ENCODE results near the gene RNGTT.

Gene RNGTT

DNA sequence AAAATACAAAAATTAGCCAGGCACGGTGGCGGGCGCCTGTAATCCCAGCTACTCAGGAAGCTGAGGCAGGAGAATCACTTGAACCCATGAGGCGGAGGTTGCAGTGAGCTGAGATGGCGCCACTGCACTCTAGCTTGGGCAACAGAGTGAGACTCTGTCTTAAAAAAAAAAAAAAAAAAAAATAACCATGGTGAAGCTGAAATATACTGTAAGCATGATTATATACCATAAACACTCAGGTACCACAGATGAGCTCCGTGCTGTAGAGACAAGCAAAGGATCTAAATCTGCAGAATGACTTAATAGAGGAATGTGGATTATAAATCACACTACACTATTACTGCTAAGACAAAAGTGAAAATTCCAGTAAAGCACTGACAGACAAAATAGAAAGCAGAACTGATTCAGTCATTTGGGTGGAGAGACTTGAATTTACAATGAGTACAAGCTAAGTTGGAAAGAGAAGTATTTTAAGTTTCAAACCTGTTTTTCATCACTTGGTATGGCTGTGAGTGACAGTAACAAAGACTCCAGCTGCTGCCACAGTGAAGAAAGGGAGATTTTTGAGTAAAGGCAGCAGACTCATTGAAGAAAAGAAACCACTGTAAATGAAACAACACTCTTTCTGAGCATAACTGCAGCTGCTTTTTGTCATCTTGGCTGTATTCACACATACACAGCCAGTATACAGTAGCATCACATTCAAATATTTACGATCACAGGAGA is 322.1 kb downstream of the RNGTT start:
- no peak for DNase-seq

GRCh38 chr6:88637761-88638545 is 325.5 kb downstream of the RNGTT start:
- DNase-seq = no peak

- DNase-seq = no peak
Observed at GRCh38 chr6:88636871-88637270, 326.5 kb downstream of the RNGTT start.

GRCh38 chr6:88633782-88634181 is 329.6 kb downstream of the RNGTT start:
- DNase-seq = no peak

DNA sequence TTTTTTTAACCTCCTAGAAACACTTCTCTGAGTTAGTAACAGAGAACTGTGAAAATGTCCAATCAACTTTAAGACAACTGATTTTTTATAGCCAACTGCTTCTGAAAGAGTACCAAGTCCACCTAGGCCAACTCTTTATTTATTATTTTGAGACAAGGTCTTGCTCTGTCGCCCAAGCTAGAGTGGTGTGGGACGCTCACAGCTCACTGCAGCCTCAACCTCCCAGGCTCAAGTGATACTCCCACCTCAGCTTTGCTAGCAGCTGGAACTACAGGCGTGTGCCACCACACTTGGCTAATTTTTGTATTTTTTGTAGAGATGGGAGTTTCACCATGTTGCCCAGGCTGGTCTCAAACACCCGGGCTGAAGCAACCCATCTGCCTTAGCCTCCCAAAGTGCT is 331.6 kb downstream of the RNGTT start:
- no peak for DNase-seq

- no peak for DNase-seq
Observed at GRCh38 chr6:88629838-88630494, 333.5 kb downstream of the RNGTT start.

DNA sequence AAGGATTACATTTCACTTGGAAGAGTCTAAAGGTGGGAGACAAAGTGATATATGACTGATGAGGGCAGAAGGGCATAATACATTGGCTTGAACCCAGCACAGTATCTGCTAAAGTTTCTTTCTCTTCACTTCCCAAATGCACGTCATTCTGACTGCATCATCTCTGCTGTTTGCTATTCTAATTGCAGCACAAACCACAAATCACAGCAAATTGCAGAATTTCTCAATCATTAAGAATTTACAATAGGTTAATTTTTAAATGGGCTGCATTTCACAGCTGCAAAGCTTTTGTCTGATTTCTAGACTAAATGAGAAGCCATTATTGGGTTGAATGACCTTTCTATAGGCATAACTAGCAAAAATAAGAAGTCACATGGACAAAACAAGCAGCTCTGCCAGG is 337.0 kb downstream of the RNGTT start:
- DNase-seq = no peak

GRCh38 chr6:88623531-88623930 is 339.9 kb downstream of the RNGTT start:
- no peak for DNase-seq

DNA sequence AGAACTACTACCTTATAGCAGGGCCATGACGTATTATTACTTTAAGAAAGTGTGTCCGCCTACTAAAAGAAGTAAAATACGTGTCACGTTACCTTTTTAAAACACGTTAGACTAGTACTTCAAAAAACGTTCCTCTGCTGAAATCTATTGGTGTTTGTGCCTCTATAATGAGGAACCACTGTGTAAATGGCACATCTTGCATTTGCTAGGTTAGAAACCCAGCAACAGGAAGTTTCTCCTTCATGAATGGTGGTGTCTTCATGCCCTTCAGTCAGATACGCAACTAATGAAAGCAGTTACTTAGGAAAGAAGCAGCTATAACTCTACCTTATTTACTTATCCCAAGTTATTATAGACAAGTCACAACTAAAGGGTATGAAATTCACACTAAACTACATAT is 343.5 kb downstream of the RNGTT start:
- no peak for DNase-seq

DNA sequence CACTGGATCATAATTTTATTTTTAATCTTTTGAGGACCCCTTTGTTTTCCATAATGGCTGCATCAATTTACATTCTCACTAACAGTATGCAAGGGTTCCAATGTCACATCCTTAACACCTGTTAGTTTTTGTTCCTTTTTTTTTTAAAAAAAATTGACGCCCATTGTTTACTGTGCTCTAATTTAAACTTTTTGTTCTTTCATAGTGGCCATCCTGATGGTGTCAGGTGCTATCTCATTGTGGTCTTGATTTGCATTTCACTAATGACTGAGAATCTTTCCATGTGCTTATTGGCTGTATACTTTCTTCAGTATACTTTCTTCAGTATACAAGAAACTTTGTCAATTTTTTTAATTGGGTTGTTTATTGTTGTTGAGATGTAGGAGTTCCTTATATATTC is 347.0 kb downstream of the RNGTT start:
- DNase-seq = no peak

GRCh38 chr6:88614316-88614877 is 349.0 kb downstream of the RNGTT start:
- no peak for DNase-seq

DNA sequence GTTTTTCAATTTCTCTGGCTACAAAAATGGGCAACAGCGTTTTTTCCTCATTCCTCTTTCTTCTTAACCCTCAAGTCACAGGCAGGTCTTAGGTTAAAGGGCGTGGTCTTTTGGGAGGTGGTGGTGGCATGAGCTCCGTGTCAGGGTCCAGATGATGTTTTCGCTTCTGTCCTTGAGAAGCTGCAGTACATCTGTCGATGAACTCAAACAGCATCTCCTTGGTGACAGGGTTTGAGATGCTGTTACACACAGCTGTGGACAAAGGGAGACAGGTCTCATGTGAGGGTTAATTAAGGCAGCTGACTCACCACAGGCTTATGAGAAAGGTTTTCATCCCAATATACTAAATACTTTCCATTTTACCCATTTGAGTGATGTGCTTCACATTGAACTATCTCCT is 350.8 kb downstream of the RNGTT start:
- no peak for DNase-seq

- no peak for DNase-seq
Observed at GRCh38 chr6:88611721-88612120, 351.7 kb downstream of the RNGTT start.

DNA sequence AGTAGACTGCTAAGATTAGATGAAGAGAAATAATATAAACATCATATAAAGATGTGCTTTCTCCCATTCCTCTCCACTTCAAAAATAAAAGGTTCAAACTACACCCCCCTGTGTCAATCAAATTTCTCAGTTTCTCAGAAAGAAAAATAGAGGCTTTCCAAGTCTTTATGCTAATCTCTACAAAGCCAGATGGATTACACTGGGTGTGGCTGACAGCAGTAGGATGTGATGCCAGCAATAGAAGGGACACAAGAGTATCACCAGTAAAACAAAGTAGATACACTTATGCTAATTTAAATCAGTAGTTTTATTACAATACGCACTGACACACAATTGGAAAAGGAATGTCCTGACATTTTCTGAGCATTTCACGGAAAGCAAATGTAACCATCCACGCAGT is 353.4 kb downstream of the RNGTT start:
- DNase-seq = no peak

- DNase-seq = no peak
Observed at GRCh38 chr6:88605271-88605670, 358.1 kb downstream of the RNGTT start.

DNA sequence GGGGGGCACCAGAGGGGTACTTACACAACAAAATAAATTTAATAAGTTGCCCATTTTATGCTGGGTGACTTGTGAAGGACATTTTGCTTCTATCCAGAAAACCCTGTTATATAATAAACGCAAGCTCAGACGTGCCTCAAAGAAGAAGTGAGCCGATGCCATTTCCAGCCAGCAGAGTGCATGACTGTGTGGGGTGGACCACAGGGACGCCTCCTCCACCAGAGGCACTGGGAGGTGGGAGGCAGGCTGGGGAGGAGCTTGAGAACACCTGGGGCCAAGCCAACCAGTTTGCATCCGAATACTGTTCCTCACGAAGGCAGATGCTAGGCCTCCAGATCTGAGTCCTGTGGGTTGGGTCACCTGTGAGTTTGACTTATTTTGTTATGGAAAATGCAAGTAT is 363.8 kb downstream of the RNGTT start:
- DNase-seq = no peak

- DNase-seq = no peak
Observed at GRCh38 chr6:88596801-88597200, 366.6 kb downstream of the RNGTT start.

DNA sequence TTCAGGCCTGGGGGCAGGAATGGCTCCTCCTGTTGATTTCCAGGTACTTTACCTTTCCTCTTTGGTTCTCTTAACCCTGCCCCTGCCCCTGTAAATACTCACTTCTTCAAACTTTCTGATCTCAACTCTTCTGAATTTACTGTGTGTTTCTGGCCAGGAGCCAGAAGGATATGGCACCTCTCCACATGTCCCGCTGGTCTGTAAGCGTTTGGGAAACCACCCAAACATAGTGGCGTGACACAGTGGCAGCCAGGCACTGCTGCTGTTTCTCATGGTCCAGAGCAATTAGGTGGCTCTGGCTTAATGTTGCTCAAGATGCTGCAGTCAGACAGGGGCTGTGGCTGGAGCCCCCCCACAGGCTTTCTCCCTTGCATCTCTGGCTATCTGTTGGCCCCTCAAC is 374.5 kb downstream of the RNGTT start:
- no peak for DNase-seq

- no peak for DNase-seq
Observed at GRCh38 chr6:88587150-88587520, 376.3 kb downstream of the RNGTT start.

DNA sequence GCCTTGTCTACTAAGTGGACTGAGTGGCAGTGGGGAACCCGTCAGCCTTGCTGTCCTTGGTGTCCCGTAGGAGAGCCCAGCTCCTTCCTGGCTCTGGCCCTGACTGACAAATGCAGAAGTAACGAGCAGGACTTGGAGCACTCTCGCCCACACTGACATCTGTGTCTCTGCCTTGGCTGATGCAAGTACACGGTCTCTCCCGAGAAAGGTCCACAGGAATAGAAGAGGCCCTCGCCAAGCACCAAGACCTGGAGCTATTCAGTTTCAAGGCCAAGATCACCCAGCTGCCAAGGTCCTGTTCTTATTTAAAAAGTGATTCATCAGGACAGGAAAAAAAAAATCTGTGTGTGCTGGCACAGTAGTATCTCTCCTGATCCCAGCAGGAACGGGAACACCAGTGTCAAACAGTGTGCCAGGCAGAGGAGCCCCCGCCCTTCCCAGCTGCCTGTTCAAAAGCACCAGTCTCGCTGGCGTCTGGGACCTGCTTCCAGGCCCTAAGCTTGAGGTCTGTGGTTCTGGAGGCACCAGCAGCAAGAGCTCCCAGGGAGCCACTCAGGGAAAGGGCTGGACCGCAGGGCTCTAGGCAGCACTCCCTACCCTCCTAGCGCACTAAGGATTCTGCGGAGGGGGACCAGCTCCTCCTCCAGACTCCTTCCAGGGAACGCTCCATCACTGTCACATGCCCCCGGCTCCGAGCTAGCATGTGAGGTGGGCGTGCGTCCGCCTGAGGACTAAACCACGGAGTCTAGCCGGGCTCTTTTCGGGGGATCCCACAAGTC is 376.9 kb downstream of the RNGTT start:
- DNase-seq = peak; percentile 48

GRCh38 chr6:88585276-88585692 is 378.1 kb downstream of the RNGTT start:
- DNase-seq = no peak

DNA sequence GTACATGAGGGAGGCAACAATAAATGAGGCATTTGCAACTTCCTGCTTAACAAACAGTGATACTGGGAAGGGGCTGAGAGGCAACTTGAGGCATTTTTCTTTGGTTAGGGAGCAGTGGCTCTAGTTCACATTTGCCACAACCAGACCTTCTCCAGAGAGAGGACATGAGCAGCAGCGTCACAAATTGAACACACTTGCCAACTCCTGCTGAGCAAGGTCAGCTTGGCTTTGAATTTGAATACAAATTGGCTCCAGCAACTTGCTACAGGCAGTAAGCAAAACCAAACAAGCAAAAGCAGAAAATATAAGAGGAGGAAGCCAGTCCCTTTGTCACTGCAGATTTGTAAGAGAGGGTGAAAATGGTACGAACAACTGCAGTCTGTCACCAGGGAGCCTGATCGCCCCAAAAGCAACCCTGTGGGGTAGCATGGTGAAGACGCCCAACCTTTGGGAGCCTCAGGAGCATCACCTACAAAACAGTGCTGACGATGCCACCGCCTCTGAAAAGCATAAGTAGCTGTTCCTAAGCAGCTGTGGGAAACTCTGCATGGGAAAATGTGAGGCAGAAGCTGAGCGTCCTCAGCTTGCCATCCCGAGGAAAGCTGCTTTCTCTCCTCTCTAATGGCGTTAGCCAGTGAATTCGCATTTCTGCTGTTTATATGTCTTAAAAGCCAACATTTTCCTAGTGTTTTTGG is 378.7 kb downstream of the RNGTT start:
- DNase-seq = no peak
